SK-N-MC (cell line): Measurements from ENCODE around the gene PRCP.

Source experiments
- EZH2 ChIP-seq: fragments of 200-600 bp; sonication (generic); IDR thresholded peaks from one replicate; pipeline ENCODE4 v1.6.1; 2017; ENCODE audit warnings: antibody characterized with exemption
- POLR2AphosphoS5 ChIP-seq: IDR thresholded peaks from 2 replicates; pipeline ENCODE4 v1.6.1; 2012; ENCODE audit warnings: mild to moderate bottlenecking, low read depth, low read length, borderline replicate concordance

DNA sequence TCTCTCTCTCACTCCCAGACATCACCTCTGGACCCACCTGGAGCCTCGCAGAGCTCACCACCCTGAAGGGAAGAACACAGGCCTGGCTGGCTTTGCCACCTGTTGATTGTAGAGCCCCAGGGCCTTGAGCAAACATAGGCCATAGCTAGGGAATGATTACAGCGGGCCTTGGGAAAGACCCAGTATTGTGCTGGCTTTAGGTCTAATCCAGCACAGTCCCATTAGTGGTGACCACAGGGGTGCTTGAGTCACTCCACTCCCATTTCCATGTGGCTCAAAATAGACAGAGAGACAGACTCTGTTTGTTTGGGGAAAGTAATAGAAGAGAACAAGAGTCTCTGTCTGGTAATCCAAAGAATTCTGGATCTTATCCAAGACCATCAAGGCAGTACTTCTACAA lies 123.9 kb downstream of the PRCP start:
- no peak for TF ChIP-seq POLR2AphosphoS5
- TF ChIP-seq EZH2: no peak
